Stimulated activated naive CD4-positive, alpha-beta T cell treated with Interleukin-2 at 50 U/mL for 16 hours (primary cell): ENCODE data around the gene STUB1.

Experiments used
- DNase-seq: peaks from one replicate; lab custom pipeline; 2025; lab: John Stamatoyannopoulos, UW

The STUB1 gene

GRCh38 chr16:679814-680624 lies at the start of gene STUB1:
STUB1 (plus strand) TSS chr16:680410; CDS start chr16:680526, 116 bp downstream.
- peak; percentile 91 for DNase-seq

GRCh38 chr16:630815-631405 lies 49.3 kb upstream of the STUB1 start, which contains the start of gene WFIKKN1:
WFIKKN1 (plus strand) TSS chr16:630985; CDS start chr16:631254, 269 bp downstream.
- DNase-seq = no peak

- DNase-seq = no peak
Measured at GRCh38 chr16:631808-632358, 48.3 kb upstream of the STUB1 start.

GRCh38 chr16:632486-633335 lies 47.5 kb upstream of the STUB1 start:
- no peak for DNase-seq

GRCh38 chr16:633336-634050 lies 46.7 kb upstream of the STUB1 start:
- DNase-seq = no peak

- no peak for DNase-seq
Measured at GRCh38 chr16:634051-634670, 46.0 kb upstream of the STUB1 start.

- no peak for DNase-seq
Measured at GRCh38 chr16:634996-635395, 45.2 kb upstream of the STUB1 start.

GRCh38 chr16:635573-636205 lies 44.5 kb upstream of the STUB1 start:
- DNase-seq = no peak

- peak; percentile 92 for DNase-seq
Measured at GRCh38 chr16:636206-637080, 43.8 kb upstream of the STUB1 start, which contains the start of gene METTL26. METTL26 (minus strand) TSS chr16:636305; CDS start chr16:636290, 15 bp downstream.

GRCh38 chr16:637081-638018 lies 42.9 kb upstream of the STUB1 start:
- peak; percentile 90 for DNase-seq

- no peak for DNase-seq
Measured at GRCh38 chr16:638034-638543, 42.1 kb upstream of the STUB1 start.

GRCh38 chr16:638836-639235 lies 41.4 kb upstream of the STUB1 start:
- no peak for DNase-seq

- DNase-seq = no peak
Measured at GRCh38 chr16:640614-641013, 39.6 kb upstream of the STUB1 start.

GRCh38 chr16:641326-642188 lies 38.7 kb upstream of the STUB1 start, which contains the start of gene MCRIP2:
MCRIP2 (plus strand) TSS chr16:641828; CDS start chr16:641992, 164 bp downstream.
- peak; percentile 60 for DNase-seq

- DNase-seq = no peak
Measured at GRCh38 chr16:642189-643049, 37.8 kb upstream of the STUB1 start.

- no peak for DNase-seq
Measured at GRCh38 chr16:643050-643368, 37.2 kb upstream of the STUB1 start.
